Osteocyte (in vitro differentiated cells): ENCODE measurements around the gene ZSWIM8. TPM values are rescaled to one million over a fixed set of nuclear protein-coding genes. Genes with fewer than 3 reads are reported as not detected.

Experiments used
- DNase-seq: peaks from one replicate; pipeline ENCODE4 v3.0.0; 2021; ENCODE audit warnings: mixed read lengths; ENCODE audit not compliant: unreplicated experiment; ENCODE audit errors: extremely low spot score
- H3K27ac Mint-ChIP-seq: one replicate; pipeline ENCODE4 v1.8.0; 2021; ENCODE audit warnings: mild to moderate bottlenecking, mixed read lengths; ENCODE audit not compliant: unreplicated experiment
- H3K27me3 Mint-ChIP-seq: one replicate; pipeline ENCODE4 v1.8.0; 2021; ENCODE audit warnings: mixed read lengths; ENCODE audit not compliant: unreplicated experiment
- H3K36me3 Mint-ChIP-seq: one replicate; pipeline ENCODE4 v1.8.0; 2021; ENCODE audit warnings: mixed read lengths; ENCODE audit not compliant: unreplicated experiment
- H3K4me1 Mint-ChIP-seq: one replicate; pipeline ENCODE4 v1.8.0; 2021; ENCODE audit warnings: mixed read lengths; ENCODE audit not compliant: unreplicated experiment
- H3K4me3 Mint-ChIP-seq: one replicate; pipeline ENCODE4 v1.8.0; 2021; ENCODE audit warnings: mild to moderate bottlenecking, moderate library complexity, mixed read lengths; ENCODE audit not compliant: unreplicated experiment
- H3K9me3 Mint-ChIP-seq: one replicate; pipeline ENCODE4 v1.8.0; 2021; ENCODE audit warnings: mixed read lengths; ENCODE audit not compliant: unreplicated experiment
- CTCF ChIP-seq: fragments of 200-600 bp; sonication (generic); IDR thresholded peaks from 2 replicates; pipeline ENCODE4 v1.5.0; 2021; ENCODE audit warnings: antibody characterized with exemption, mild to moderate bottlenecking, moderate library complexity
- total RNA-seq: library from RNA; stranded (reverse); gene quantifications from 2 replicates; pipeline ENCODE4 v1.2.1, GENCODE V29; 2021

ZSWIM8 gene
- total RNA-seq, 1 donor from 2014 or later = 186 TPM

GRCh38 chr10:73810735-73811465 lies 25.5 kb downstream of the ZSWIM8 start:
- H3K9me3 Mint-ChIP-seq = no peaks in the 10 kb centered on the region
- no peak for DNase-seq
- H3K27me3 Mint-ChIP-seq = no peaks in the 10 kb centered on the region
- H3K4me1 Mint-ChIP-seq = peaks cover 19% of the 10 kb centered on the region
- peaks cover 22% of the 10 kb centered on the region for H3K36me3 Mint-ChIP-seq
- H3K4me3 Mint-ChIP-seq = peak overlapping the region; percentile 81
- H3K27ac Mint-ChIP-seq = peak overlapping the region; percentile 74
- TF ChIP-seq CTCF = no peak

GRCh38 chr10:73812657-73813056 lies 27.3 kb downstream of the ZSWIM8 start:
- Mint-ChIP-seq H3K36me3 (peaks cover 14% of the 10 kb centered on the region), H3K9me3 (no peaks in the 10 kb centered on the region), H3K27me3 (no peaks in the 10 kb centered on the region), H3K4me3 (peak overlapping the region; percentile 64), H3K27ac (peak overlapping the region; percentile 58), H3K4me1 (peaks cover 19% of the 10 kb centered on the region)
- TF ChIP-seq CTCF = no peak
- DNase-seq = no peak

- H3K4me1 Mint-ChIP-seq = peaks cover 19% of the 10 kb centered on the region
- H3K9me3 Mint-ChIP-seq = no peaks in the 10 kb centered on the region
- H3K36me3 Mint-ChIP-seq = peaks cover 14% of the 10 kb centered on the region
- TF ChIP-seq CTCF = no peak
- no peak for DNase-seq
- no peak overlapping the region for H3K27ac Mint-ChIP-seq
- H3K4me3 Mint-ChIP-seq = no peak overlapping the region
- H3K27me3 Mint-ChIP-seq = no peaks in the 10 kb centered on the region
Measured at GRCh38 chr10:73813333-73813732, 27.9 kb downstream of the ZSWIM8 start.

GRCh38 chr10:73814276-73814895 lies 29.0 kb downstream of the ZSWIM8 start:
- peaks cover 16% of the 10 kb centered on the region for H3K4me1 Mint-ChIP-seq
- no peak for DNase-seq

More at GRCh38 chr10:73814276-73814895, 29.0 kb downstream of the ZSWIM8 start:
- no peaks in the 10 kb centered on the region for H3K9me3 Mint-ChIP-seq
- H3K27ac Mint-ChIP-seq = no peak overlapping the region
- no peak overlapping the region for H3K4me3 Mint-ChIP-seq
- H3K27me3 Mint-ChIP-seq = no peaks in the 10 kb centered on the region
- no peak for TF ChIP-seq CTCF
- peaks cover 8% of the 10 kb centered on the region for H3K36me3 Mint-ChIP-seq
